Activated naive CD8-positive, alpha-beta T cell treated with anti-CD3 and anti-CD28 coated beads, Interleukin-2, amount 50 U/mL, for 24 hours (primary cell): ENCODE data around the gene SHE.

ENCODE experiments used
- ATAC-seq: fragments of 150-1000 bp; cut with Tn5 transposase; one replicate; pipeline ENCODE4 v1.10.0; 2021
- DNase-seq: peaks from one replicate; pipeline ENCODE4 v3.0.0; 2021
- H3K27ac Mint-ChIP-seq: one replicate; pipeline ENCODE4 v1.8.0; 2021; ENCODE audit warnings: mild to moderate bottlenecking, mixed read lengths
- H3K27me3 Mint-ChIP-seq: one replicate; pipeline ENCODE4 v1.8.0; 2021; ENCODE audit warnings: mixed read lengths
- H3K36me3 Mint-ChIP-seq: one replicate; pipeline ENCODE4 v1.8.0; 2021; ENCODE audit warnings: low read depth, mixed read lengths
- H3K4me1 Mint-ChIP-seq: one replicate; pipeline ENCODE4 v1.8.0; 2021; ENCODE audit warnings: mixed read lengths
- H3K4me3 Mint-ChIP-seq: one replicate; pipeline ENCODE4 v1.8.0; 2021; ENCODE audit warnings: mild to moderate bottlenecking, moderate library complexity, mixed read lengths
- H3K9me3 Mint-ChIP-seq: one replicate; pipeline ENCODE4 v1.8.0; 2021; ENCODE audit warnings: mixed read lengths

SHE gene

GRCh38 chr1:154478013-154478412 is 24.2 kb downstream of the SHE start:
- Mint-ChIP-seq H3K9me3 (no peaks in the 10 kb centered on the region), H3K27ac (no peak overlapping the region), H3K4me3 (no peak overlapping the region), H3K27me3 (no peaks in the 10 kb centered on the region), H3K36me3 (no peaks in the 10 kb centered on the region), H3K4me1 (peaks cover 10% of the 10 kb centered on the region)
- ATAC-seq: no peak
- no peak for DNase-seq

GRCh38 chr1:154476791-154477190 is 25.4 kb downstream of the SHE start:
- no peaks in the 10 kb centered on the region for H3K36me3 Mint-ChIP-seq
- H3K27me3 Mint-ChIP-seq: no peaks in the 10 kb centered on the region
- H3K4me1 Mint-ChIP-seq: peaks cover 10% of the 10 kb centered on the region
- no peak for DNase-seq
- H3K27ac Mint-ChIP-seq: no peak overlapping the region
- H3K9me3 Mint-ChIP-seq: no peaks in the 10 kb centered on the region
- peak; percentile 35 for ATAC-seq
- H3K4me3 Mint-ChIP-seq: no peak overlapping the region

GRCh38 chr1:154474802-154475201 is 27.4 kb downstream of the SHE start:
- ATAC-seq (no peak), DNase-seq (no peak)
- H3K4me1 Mint-ChIP-seq: peaks cover 10% of the 10 kb centered on the region
- H3K4me3 Mint-ChIP-seq: no peak overlapping the region
- H3K36me3 Mint-ChIP-seq: no peaks in the 10 kb centered on the region
- no peak overlapping the region for H3K27ac Mint-ChIP-seq
- no peaks in the 10 kb centered on the region for H3K9me3 Mint-ChIP-seq
- H3K27me3 Mint-ChIP-seq: no peaks in the 10 kb centered on the region

DNA sequence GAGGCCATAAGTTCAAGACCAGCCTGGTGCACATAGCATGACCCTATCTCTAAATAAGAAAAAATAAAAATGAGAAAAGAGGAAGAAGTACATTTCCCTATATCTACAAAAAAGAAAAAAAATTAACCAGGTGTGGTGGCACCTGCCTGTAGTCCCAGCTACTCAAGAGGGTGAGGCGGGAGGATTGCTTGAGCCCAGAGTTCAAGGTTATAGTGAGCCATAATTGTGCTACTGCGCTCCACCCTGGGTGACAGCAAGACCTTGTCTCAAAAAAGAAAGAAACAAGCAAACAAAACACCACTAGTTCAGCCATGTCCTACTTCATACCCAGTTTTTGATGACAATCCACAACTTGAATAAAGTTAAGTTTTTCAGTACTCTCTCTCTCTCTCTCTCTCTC is 30.9 kb downstream of the SHE start:
- Mint-ChIP-seq H3K9me3 (no peaks in the 10 kb centered on the region), H3K4me3 (no peak overlapping the region), H3K27ac (no peak overlapping the region), H3K27me3 (no peaks in the 10 kb centered on the region), H3K4me1 (peaks cover 18% of the 10 kb centered on the region), H3K36me3 (no peaks in the 10 kb centered on the region)
- no peak for DNase-seq
- no peak for ATAC-seq

DNA sequence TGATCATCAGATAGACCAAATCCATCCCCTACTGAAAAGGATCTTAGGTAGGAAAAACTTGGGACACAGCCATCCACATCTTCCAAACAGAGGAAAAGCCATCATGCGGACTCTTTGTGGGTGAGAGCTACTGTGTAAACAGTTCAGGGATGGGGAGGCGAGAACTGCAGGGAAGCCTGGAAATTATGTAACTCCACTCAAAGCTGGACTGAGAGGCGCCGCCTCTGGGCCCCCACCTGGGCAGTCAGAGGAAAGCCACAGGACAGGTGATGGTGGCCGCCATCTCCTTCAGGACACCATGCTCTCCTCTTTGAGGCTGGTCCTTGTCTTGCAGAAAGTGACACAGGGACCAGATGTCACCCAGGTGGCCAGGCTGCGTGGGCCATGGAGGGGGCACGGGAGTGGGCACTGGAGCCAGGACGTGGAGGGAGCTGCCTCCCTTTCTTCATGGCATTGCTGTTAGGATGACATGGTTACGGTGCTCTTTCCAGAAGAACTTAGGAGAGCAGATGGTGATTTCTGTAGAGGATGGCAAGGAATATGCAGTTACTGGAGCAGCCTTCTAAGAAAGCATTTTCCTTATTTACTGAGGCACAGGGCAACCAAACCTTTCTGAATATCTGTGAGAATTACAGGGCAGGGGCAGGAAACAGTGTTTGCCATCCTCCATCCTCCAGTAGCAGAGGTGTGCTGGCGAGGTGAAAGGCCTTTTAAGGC is 32.2 kb downstream of the SHE start:
- ATAC-seq (no peak), DNase-seq (no peak)
- Mint-ChIP-seq H3K9me3 (no peaks in the 10 kb centered on the region), H3K27me3 (no peaks in the 10 kb centered on the region), H3K27ac (no peak overlapping the region), H3K36me3 (no peaks in the 10 kb centered on the region), H3K4me3 (no peak overlapping the region), H3K4me1 (peaks cover 31% of the 10 kb centered on the region)

- no peaks in the 10 kb centered on the region for H3K36me3 Mint-ChIP-seq
- ATAC-seq (no peak), DNase-seq (no peak)
- peaks cover 42% of the 10 kb centered on the region for H3K4me1 Mint-ChIP-seq
- H3K27me3 Mint-ChIP-seq: no peaks in the 10 kb centered on the region
- no peak overlapping the region for H3K4me3 Mint-ChIP-seq
- H3K27ac Mint-ChIP-seq: no peak overlapping the region
- no peaks in the 10 kb centered on the region for H3K9me3 Mint-ChIP-seq
Observed at GRCh38 chr1:154468535-154469250, 33.5 kb downstream of the SHE start.

- Mint-ChIP-seq H3K36me3 (no peaks in the 10 kb centered on the region), H3K4me3 (no peak overlapping the region), H3K27me3 (no peaks in the 10 kb centered on the region), H3K27ac (peak overlapping the region; percentile 39), H3K9me3 (no peaks in the 10 kb centered on the region), H3K4me1 (peaks cover 52% of the 10 kb centered on the region)
- peak; percentile 21 for ATAC-seq
- no peak for DNase-seq
Observed at GRCh38 chr1:154467434-154468102, 34.6 kb downstream of the SHE start.

DNA sequence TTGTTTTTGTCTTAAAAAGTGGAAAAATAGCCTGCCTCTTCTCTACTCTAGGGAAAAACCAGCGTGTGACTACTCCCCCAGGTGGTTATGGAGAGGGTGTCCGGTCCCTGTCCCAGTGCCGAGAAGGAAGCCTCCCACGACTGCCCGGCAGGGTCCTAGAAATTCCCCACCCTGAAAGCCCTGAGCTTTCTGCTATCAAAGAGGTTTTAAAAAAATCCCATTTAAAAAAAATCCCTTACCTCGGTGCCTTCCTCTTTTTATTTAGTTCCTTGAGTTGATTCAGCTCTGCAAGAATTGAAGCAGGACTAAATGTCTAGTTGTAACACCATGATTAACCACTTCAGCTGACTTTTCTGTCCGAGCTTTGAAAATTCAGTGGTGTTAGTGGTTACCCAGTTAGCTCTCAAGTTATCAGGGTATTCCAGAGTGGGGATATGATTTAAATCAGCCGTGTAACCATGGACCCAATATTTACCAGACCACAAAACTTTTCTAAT is 35.2 kb downstream of the SHE start:
- H3K9me3 Mint-ChIP-seq: no peaks in the 10 kb centered on the region
- no peak for ATAC-seq
- H3K4me3 Mint-ChIP-seq: no peak overlapping the region
- H3K27me3 Mint-ChIP-seq: no peaks in the 10 kb centered on the region
- no peaks in the 10 kb centered on the region for H3K36me3 Mint-ChIP-seq
- H3K4me1 Mint-ChIP-seq: peaks cover 55% of the 10 kb centered on the region
- no peak for DNase-seq
- peak overlapping the region; percentile 39 for H3K27ac Mint-ChIP-seq

DNA sequence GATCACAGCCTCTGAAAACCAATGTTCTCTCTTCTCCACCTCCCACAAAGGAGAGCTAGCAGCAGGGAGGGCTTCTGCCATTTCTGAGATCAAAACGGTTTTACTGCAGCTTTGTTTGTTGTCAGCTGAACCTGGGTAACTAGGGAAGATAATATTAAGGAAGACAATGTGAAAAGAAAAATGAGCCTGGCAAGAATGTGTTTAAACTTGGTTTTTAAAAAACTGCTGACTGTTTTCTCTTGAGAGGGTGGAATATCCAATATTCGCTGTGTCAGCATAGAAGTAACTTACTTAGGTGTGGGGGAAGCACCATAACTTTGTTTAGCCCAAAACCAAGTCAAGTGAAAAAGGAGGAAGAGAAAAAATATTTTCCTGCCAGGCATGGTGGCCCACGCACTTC is 36.0 kb downstream of the SHE start:
- ATAC-seq (no peak), DNase-seq (no peak)
- no peaks in the 10 kb centered on the region for H3K36me3 Mint-ChIP-seq
- no peaks in the 10 kb centered on the region for H3K27me3 Mint-ChIP-seq
- peaks cover 57% of the 10 kb centered on the region for H3K4me1 Mint-ChIP-seq
- no peak overlapping the region for H3K27ac Mint-ChIP-seq
- H3K4me3 Mint-ChIP-seq: no peak overlapping the region
- H3K9me3 Mint-ChIP-seq: no peaks in the 10 kb centered on the region

- peaks cover 59% of the 10 kb centered on the region for H3K4me1 Mint-ChIP-seq
- H3K9me3 Mint-ChIP-seq: no peaks in the 10 kb centered on the region
- H3K4me3 Mint-ChIP-seq: no peak overlapping the region
- H3K27me3 Mint-ChIP-seq: no peaks in the 10 kb centered on the region
- no peak overlapping the region for H3K27ac Mint-ChIP-seq
- ATAC-seq (no peak), DNase-seq (no peak)
- no peaks in the 10 kb centered on the region for H3K36me3 Mint-ChIP-seq
Observed at GRCh38 chr1:154465621-154466195, 36.5 kb downstream of the SHE start.

- Mint-ChIP-seq H3K4me1 (peaks cover 62% of the 10 kb centered on the region), H3K4me3 (peak overlapping the region; percentile 3), H3K27ac (peak overlapping the region; percentile 43), H3K36me3 (no peaks in the 10 kb centered on the region), H3K27me3 (no peaks in the 10 kb centered on the region), H3K9me3 (no peaks in the 10 kb centered on the region)
- ATAC-seq (peak; percentile 90), DNase-seq (peak; percentile 44)
Observed at GRCh38 chr1:154463512-154463990, 38.7 kb downstream of the SHE start.

GRCh38 chr1:154460695-154461260 is 41.4 kb downstream of the SHE start:
- DNase-seq (no peak), ATAC-seq (no peak)
- no peak overlapping the region for H3K4me3 Mint-ChIP-seq
- peaks cover 8% of the 10 kb centered on the region for H3K36me3 Mint-ChIP-seq
- H3K27ac Mint-ChIP-seq: no peak overlapping the region
- peaks cover 4% of the 10 kb centered on the region for H3K27me3 Mint-ChIP-seq
- H3K9me3 Mint-ChIP-seq: no peaks in the 10 kb centered on the region
- H3K4me1 Mint-ChIP-seq: peaks cover 39% of the 10 kb centered on the region

DNA sequence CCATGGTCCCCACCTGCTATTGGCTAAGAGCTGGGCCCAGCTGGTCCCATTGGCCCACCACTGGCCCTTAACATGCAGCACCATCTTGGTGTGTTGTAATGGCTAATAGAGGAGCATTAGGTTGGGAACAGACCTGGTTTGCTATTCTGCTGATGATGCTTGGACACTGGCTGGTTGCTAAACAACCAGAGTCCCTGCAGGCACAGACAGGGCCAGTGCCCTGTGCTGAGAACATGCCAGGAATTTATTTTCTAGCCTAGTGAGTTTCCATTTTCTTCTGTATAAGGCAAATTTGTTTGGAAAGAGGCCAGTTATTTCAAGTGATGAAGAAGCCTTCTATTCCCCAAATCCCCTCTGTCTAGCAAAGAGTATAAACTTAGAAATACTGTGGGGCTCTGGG is 43.1 kb downstream of the SHE start:
- Mint-ChIP-seq H3K36me3 (peaks cover 10% of the 10 kb centered on the region), H3K4me1 (peaks cover 30% of the 10 kb centered on the region), H3K27ac (no peak overlapping the region), H3K4me3 (no peak overlapping the region), H3K9me3 (no peaks in the 10 kb centered on the region), H3K27me3 (peaks cover 4% of the 10 kb centered on the region)
- DNase-seq: no peak
- no peak for ATAC-seq

DNA sequence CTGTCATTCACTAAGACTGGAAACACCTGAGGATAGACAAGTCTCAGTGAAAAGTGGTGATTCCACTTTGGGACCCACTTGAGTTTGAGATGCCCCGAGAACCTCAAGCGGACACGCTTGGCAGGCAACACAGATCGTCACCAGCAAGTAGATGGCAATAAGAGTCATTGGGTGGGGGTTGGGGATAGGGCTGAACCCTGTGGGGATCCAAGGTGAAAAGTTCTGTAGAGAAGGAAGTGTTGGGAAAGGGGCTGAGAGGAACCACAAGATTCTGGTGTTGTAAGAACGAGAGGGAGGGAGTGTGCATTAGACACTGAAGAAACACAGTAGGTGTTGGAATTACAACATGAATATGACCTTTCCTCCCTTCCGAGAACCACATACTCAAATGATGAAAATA is 45.6 kb downstream of the SHE start:
- Mint-ChIP-seq H3K4me1 (peaks cover 24% of the 10 kb centered on the region), H3K27ac (no peak overlapping the region)
- no peak for ATAC-seq

More for the DNA sequence above, 45.6 kb downstream of the SHE start:
- H3K27me3 Mint-ChIP-seq: peaks cover 12% of the 10 kb centered on the region
- peaks cover 20% of the 10 kb centered on the region for H3K36me3 Mint-ChIP-seq
- H3K9me3 Mint-ChIP-seq: no peaks in the 10 kb centered on the region
- H3K4me3 Mint-ChIP-seq: no peak overlapping the region
- DNase-seq: no peak
